GM18508 (cell line): ENCODE results near the gene DOK3.

ENCODE experiments used
- ATAC-seq: cut with Tn5 transposase; IDR thresholded peaks from one replicate; pipeline ENCODE4 v1.9.1; 2021; ENCODE audit warnings: moderate number of reproducible peaks; ENCODE audit not compliant: insufficient read depth, unreplicated experiment

Gene DOK3

DNA sequence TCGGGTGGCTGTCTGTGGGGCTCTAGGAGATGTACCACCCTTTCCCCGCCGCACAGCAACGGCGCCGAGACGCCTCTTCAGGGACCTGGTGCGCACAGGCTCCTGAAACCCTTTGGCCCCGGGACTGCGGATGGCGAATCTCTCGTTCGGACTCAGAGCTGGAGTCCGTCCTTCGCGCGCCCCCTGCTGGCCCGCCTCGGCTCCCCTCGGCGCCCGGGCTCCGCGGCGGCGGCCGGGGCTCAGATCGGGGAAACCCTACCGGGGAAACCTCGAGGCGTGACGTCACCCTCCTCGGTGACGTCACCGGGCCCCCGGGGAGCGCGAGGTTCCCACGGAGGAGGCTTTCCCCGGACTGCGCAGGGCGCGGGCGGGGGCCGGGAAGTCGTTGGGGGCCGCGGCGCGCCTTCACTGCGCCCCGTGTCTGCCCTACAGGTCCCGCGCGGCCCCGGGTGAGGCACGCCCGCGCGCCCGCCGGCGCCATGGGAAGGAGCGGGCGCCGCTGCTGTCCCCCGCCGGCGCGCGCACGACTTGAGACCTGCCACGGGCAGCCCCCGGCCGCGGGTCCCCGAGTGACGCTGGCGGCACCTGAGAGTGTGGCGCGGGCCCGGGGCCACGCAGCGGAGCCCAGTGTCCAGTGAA lies 55.1 kb downstream of the DOK3 start:
- no peak for ATAC-seq

DNA sequence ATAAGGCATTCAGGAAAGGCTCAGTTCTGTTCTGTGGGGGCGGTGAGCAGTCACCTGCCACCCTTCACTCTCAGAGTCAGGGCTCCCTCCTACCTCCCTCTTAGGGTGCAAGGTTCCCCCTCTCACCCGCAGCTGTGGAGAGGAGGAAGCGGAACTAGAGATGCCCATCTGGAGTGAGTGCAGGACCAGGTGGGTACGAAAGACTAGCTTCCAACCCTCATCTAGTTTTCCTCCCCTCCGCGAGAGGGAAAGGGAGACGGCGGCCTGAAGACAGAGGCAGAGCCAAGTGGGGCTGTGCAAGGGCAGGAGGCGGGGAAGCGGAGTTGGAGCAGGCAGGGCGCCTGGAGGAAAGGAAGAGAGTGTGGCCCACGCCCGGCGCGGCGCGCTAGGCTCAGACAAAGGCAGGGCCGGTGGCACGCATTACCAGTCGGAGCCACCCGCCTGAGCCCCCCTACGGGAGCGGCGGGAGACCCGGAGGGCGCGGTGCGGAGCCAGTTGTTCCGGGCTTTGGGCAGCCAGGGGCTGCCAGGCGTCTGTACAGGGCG lies 55.7 kb downstream of the DOK3 start:
- ATAC-seq = no peak

DNA sequence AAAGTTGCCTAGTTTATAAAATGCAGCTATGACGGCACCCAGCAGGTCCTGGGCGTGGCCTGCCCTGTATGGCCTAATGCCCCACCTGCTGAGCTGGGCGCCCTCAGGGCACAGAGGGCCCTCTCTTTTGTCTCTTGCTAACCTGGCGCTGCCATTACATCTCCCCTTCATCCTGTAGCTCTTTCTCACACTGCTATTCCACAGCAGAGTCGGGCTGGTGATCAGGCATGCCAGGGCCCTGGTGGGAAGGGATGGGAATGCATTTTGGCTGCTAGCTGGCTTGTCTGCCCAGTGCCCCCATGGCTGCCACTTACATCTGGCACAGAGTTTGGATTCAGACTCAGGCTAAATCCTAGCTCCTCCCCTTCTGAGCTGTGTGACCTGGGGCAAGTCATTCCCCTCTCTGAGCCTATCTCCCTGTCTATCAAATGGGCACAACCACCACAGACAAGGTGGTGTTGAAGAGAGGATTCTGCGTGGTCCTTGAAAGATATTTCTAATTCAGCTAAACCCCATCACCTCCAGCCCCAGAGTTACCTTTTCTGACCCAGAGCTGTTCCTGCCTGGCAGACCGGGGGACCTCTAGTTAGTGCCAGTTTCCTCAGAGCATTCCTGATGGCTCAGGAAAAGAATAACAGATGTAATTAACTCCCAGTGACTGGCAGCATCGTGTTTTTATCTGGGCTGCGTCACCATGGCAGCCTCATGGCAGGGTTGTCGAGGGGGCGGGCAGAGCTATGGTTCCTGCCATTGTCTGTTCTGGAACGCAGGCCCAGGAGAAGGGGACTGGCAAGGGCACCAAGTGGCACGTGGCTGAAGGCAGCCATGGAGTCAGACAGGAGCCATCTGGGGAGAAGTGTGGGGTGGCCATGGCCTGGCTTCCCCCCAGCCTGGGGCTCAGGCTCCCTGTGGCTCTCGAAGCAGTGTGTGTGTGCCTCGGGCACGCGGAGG lies 56.7 kb downstream of the DOK3 start:
- ATAC-seq = no peak
